HG03095 (cell line): ENCODE data around the gene NBEAL1.
"Not testable (repeated sequence)": the region's sequence is repeated elsewhere in the genome, so short reads cannot be mapped to it uniquely, and the experiment has no call there.

Source experiments
- ATAC-seq: cut with Tn5 transposase; IDR thresholded peaks from one replicate; pipeline ENCODE4 v1.9.1; 2021; ENCODE audit warnings: moderate library complexity; ENCODE audit not compliant: unreplicated experiment

Gene NBEAL1

DNA sequence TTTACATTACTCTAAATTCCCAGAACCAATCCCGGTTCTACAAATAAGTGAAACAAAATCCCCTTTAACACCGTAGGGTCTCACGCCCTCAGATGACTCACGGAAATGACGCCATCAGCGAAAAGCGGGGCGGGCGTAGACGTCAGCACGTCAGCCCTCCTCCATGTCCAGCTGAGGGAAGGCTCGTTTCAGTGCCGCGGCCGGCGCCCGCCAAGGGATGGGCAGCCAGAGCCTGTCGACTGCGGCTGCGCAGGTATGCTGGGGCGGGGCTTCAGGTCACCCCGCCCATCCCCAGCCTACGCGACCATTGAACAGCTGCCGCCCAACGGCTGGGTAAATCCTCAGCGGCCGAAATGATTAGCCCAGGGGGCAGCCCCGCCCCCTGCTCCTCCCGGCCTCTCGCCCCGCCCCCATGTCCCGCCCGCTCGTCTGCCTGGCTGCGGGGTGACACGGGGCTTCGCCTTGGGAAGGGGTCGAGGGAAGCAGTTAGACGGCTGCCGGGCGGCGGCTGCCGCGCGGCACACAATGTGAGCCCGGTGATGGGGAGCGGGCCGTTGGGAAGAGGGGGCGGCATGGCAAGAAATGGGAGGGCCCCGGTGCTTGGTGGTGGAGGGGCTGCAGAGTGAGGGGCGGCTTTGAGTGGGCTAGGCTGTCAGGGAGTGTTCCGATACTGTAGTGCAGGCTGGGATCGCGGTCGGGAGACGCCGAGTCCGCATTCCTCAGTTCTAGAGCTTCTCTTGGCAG is at the start of gene NBEAL1:
TSS of gene NBEAL1 (plus strand) at position 420 of the 744 bp plus-strand sequence. CDS start 1,510 bp downstream, outside the sequence.
- peak; percentile 96 for ATAC-seq

DNA sequence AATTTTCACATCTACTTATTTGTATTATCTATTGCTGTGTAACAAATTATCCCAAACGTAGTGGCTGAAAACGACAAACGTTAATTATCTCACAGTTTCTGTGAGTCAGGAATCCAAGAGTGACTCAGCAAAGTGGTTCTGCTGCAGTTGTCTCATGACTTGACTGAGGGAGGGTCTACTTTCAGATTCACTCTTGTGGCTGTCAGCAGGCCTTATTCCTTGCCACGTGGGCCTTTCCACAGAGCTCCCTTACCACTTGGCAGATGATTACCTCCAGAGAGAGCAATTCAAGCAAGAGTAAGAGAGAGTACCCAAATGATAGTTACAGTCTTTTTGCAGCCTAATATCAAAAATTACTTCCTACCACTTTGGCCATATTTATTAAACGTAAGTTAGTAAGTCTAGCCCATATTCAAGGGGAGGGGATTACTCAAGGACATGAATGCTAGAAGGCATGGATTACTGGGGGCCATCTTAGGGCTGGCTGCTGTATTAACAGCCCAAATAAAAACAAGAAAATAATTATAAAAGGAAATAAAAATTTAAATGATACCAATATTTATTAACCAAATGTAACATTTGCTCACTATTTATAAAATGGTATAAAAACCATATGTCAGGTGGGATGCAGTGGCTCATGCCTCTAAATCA is 48.7 kb upstream of the NBEAL1 start:
- no peak for ATAC-seq

DNA sequence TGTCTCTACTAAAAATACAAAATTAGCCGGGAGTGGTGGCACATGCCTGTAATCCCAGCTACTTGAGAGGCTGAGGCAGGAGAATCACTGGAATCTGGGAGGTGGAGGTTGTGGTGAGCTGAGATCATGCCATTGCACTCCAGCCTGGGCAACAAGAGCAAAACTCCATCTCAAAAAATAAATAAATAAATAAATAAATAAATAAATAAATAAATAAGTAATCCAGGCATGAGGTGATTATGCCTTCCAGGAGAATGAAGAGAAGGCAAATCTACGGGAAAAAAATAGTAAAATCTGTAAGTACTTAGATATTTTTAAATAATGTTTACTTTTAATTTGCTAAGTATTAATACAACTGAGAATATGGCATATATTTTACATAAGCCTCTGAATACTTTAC is 45.3 kb upstream of the NBEAL1 start:
- not testable (repeated sequence) for ATAC-seq

DNA sequence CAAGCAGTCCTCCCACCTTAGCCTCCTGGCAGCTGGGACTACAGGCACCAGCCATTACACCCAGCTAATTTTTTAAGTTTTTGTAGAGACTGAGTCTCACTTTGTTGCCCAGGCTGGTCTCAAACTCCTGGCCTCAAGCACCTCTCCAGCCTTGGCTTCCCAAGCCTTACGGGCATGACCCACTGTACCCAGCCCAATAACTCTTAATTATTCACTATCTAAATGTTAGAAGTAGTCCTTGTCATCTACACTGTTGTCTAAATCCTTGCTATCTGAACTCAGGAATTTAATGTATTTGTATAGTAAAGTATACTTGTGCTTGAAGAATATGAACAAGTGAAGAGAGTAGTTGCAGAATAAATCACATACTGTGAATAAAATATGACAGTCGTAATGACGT is 37.9 kb upstream of the NBEAL1 start:
- no peak for ATAC-seq

DNA sequence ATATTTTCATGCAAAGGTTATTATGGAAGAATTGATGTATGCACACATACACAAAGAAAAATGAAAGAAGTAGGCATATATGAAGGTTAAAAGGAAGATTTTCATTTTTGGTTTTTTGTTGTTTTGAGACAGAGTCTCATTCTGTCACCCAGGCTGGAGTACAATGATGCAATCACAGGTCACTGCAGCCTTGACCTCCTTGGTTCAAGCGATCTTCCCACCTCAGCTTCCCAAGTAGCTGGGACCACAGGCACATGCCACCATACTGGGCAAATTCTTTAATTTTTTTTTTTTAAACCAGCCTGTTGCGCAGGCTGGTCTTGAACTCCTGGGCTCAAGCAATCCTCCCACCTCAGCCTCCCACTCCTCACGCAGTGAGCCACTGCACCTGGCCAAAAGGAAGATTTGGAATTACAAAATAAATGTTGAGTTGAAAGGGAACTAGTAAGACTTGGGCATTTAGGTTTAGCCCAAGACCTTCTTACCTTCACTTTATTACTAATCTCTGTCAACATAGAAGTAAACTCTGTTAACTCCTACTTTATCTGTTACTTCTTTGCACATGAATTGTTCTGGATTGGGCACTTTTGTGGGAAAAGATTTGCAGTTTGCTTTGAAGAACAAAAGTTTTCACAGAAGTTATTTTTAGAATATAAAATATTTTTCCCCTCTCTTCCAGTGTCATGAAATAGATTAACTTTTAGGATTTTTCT is 31.7 kb upstream of the NBEAL1 start:
- ATAC-seq = no peak

DNA sequence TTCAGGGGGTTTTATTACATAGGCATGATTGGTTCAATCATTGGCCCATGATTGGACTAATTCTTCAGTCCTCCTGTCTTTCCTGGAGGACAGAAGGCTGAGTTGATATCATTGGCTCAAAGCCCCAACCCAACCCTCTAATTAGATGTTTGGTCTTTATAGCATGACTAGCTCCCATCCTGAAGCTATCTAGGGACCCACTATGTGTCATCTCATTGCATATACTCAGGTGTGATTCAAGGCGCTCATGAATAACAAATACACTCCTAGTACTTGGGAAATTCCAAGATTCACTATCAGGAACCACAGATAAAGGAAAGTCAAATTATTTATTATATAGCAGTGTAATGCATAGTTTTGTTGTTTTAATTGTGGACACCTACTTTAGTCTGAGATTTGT is 24.9 kb upstream of the NBEAL1 start:
- ATAC-seq = no peak

DNA sequence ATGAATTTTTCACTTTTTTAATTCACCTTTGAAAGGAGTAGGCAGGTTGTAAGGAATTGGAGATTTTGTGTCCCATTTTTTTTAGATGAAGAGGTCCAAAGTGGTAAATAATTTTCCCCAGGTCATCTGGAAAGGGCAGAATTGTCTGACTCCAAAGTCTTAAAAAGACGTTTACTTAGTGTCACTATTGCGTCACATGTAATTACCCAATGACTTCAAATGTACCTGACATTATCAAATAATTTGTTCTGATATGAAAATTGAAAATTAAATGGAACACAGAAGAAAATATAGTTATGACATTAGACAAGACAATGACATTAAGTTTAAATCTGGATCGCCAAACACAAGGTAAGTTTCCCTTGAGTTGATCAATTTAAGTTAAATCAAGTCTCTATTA is 24.2 kb upstream of the NBEAL1 start:
- ATAC-seq = no peak

DNA sequence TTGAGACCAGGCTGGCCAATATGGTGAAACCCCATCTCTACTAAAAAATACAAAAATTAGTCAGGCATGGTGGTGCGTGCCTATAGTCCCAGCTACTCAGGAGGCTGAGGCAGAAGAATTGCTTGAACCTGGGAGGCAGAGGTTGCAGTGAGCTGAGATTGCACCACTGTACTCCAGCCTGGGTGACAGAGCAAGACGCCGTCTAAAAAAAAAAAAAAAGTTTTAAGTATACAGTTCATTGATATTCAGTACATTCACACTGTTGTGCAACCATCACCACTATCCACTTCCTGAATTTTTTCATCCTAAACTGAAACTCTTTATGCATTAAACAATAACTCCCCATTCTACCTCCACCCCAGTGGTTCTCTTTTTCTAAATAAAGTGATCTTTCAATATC is 17.6 kb upstream of the NBEAL1 start:
- ATAC-seq = not testable (repeated sequence)

DNA sequence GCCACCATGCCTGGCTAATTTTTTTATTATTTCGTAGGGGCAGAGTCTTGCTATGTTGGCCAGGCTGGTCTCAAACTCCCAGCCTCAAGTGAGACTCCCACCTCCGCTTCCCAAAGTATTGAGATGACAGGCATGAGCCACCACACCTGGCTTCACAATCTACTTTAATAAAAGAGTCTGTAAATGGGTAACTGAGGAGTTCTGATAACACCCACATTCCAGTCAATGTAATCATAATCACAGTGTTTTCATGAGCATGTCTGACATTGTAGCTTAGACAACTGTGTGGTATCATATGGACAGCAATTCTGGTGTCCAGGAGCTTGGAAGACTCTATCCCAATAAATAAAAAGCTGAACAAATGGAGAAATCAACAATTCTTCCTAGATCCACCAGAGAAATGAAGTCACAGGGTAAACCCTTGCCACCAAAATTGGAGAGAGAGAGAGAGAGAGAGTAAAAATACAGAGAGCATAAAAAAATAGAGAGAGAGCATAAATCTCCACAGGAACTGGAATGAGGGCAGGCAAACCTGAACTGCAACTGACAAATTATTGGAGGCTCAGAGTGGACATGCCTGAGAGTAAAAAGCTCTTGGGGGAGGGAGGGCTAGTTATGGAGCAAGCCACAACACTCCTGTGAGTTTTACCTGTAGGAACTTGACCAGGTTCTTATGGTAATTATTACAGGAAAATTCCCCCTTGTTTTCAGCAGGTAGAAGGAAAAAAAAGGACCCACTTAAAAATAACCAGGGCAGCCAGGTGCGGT is 12.4 kb upstream of the NBEAL1 start:
- no peak for ATAC-seq

DNA sequence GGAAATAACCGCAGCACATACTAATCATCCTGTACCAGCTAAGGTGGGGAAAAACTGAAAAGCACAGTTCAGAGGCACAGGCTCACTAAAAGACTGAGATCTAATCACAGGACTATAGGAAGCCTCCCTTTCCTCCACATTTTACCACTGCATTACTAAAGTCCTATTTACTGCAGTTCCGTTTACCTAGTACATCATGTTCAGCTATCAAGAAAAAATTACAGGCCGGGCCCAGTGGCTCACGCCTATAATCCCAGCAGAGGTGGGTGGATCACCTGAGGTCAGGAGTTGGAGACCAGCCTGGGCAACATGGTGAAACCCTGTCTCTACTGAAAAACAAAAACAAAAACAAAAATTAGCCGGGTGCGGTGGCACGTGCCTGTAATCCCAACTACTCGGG is 11.0 kb upstream of the NBEAL1 start:
- no peak for ATAC-seq

DNA sequence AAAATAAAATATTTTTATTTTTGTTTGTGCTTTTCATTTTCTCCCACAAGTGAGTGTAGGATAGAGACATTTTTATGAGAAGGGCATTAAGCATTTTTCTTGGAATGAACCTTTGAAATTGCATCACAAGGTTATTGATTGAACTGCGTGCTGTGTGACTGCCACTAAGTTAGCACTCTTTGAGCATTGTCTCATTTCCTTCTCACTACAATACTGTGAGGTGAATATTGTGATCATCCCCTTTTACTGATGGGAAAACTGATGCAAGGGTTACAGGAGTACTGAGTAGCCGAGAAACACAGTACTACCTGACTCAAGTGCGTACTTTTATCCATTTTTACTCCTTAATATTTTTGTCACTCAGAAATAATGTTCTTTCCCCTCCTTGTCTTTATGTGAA is 2.0 kb downstream of the NBEAL1 start:
- no peak for ATAC-seq

DNA sequence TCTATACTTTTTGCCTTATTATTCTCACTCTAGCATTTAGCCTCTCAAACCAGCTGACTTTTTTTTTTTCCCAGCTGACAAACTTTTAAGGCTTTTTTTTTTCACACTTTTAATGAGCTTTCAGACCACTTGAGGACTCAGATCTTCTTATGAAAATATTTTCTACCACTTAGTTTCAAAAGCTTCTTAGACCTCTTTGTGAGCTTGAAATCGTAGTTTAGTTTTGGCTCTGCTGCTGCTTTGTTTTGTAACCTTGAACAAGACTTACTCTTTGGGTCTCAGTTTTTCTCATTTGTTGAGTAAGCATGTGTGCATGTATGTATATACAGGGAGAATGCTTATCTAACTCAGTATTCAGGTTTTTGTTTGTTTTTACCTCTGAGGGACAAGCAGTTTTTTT is 3.5 kb downstream of the NBEAL1 start:
- ATAC-seq = no peak

DNA sequence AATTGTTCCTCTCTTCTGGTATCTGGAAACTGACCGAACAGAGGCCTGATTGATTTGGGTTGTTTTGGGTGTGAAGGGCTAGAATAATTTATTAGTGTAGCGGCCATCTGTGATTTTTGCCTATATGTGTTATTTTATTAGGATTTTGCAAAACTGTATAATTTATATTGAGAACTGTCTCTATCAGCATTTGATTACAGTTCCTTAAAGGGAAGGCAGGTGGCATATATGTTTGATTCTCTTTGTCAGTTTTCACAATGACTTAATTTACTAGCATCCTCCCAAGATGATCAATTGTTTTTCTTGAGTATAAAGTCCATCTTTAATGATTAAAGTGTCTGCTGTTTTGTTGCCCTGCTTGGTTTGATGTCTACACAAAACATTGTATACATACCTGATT is 4.5 kb downstream of the NBEAL1 start:
- ATAC-seq = no peak

DNA sequence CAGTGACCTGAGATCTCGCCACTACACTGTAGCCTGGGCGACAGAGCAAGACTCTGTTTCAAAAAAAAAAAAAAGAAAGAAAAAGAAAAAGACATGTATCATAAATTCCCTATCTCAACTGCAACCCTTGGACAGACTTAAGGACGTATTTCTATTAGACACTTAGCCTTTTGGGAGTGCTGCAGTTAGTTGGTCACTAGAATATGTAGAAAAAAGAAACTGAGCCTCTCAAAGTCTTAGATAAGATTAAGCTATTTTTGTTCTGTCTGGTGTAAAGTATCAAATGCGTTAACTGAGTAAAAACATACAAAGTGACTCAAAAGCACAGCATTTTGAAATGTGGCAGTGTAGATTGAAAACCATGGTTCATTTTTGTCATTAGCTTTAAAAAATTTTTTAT is 7.3 kb downstream of the NBEAL1 start:
- no peak for ATAC-seq

DNA sequence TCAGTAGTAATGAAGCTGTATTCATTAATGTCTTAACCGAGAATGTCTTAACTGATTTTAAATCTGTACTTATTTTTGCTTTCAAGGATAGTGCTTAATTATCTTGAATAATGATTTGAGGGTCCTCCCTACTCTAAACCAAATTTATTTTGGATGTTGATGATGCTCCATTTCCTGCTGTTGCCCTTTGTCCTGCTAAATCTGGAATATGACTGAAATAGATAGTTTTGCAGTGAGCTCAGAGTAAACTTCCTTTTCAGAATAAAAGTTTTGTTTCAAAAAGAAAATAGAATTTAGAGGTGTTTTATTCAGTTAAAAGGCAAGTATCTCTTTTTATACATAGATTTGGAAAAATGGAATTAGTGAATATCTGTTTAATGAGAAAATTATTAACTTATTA is 8.1 kb downstream of the NBEAL1 start:
- no peak for ATAC-seq

DNA sequence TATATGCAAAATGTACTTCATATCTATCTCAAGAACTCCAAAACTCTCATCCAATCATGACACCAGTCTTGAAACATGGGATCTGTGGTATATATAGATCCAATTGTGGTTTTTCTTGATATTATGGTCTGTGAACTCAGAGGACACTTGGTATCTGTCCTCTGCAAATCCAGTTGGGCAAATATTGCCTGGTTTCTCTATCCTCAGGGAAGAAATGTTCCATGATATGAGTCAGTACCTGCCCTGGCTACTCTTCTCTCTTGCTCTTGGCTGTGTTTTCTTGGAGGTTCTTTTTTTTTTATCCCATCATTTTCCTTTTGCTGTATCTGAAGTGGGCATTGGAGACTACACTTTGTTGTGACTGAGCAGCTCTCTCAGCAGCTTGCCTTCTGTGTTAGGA is 10.9 kb downstream of the NBEAL1 start:
- ATAC-seq = no peak

DNA sequence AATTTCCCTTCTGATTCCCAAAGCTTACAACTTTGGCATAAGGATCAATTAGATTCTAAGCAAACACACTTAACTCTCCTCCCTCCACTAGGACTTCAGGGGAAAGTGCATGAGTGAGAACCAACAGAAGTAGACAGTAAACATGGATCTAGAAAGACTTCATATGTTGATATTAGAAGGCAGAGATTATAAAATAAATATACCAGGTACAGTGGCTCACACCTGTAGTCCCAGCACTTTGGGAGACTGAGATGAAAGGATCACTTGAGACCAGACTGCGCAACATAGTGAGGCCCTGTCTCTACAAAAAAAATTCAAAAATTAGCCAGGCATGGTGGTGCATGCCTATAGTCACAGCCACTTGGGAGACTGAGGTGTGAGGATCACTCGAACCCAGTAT is 15.9 kb downstream of the NBEAL1 start:
- ATAC-seq = no peak

DNA sequence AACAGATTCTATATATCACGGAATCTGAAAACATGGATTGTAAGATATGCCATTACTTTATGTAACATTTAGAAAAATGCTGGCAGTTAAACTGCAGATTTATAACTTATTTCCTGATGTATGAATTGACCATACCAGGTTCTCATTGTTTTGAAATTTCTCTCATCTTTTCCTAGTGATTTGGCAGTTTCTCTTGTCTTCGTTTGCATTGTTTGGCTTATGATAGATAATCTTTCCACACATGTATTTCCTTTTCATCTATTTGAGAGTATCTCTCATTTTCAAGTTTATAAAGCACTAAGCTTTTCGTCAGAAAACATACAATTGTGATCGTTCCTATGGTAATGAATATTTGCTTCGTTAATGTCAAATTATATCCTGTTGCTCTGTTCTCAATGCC is 16.3 kb downstream of the NBEAL1 start:
- ATAC-seq = no peak

DNA sequence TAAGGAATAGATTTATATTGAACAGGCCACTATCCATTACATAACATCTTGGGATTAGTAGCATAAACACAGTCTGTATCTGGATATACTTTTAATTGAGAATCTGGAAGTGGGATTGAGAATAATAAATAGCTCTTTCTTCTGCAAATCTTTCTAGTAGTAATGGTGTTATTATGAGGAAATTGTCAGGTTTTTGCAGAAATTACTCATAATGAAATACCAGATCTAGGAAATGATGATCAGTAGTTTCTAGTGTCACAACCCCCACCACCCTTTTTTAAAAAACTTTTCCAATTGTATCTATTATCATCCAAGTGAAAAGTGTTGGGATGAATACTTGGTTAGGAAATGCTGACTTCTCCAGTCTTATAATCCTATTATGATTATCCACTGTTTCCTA is 18.7 kb downstream of the NBEAL1 start:
- ATAC-seq = no peak

DNA sequence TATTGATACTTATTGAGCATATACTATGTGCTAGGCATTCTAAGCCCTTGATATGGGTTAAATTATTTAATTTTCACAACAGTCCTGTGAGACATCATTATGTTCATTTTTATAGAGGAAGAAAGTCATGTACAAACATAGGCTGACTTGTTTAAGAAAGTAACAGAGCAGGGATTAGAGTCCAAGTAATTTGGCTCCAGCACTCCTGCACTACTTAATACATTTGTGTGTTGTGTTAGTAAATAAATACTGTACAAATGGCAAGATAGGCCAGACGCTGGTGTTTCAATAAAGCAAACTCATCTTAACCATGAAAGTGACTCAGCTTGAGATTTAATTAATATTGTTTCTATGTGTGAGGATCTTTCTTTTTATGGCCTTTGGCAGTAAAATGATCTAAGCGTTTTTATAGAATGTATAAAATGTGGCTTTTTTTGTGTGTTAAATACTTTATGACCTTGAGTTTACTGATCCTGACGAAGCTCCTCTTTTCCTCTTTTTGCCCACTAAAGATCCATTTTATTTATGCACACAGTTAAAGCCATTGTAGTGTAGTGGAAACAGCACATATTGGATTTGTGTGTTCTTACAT is 21.3 kb downstream of the NBEAL1 start:
- no peak for ATAC-seq

DNA sequence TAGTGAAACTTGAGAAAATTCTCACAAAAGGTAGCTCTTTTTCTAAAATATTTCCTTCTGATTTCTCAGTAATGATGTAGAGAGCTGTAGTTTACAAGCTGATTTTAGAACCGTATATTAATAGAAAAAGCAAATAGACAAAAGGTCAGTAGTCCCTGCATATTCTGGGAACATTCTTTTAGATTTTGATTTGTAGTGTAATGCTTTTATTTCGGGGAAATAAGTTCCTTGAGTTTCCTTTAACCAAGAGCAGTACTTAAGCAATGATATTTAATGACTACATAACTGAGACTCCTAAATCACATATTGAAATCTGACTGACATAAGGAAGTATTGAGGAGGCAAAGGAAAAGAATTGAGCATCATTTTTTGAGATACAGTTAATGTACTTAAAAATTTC is 22.4 kb downstream of the NBEAL1 start:
- ATAC-seq = no peak
